ENCODE measurements around the gene PLEKHG4B. TPM values are rescaled to one million over a fixed set of nuclear protein-coding genes. Genes with fewer than 3 reads are reported as not detected.
A peak's percentile ranks its signal among the peaks of the same experiment; 100 is the strongest.

The PLEKHG4B gene
- total and polyA plus RNA-seq, 2 of the 4 experiments (the other 2 are of a cell fraction), result 1.1 TPM

- no TSS peak for BruUV-seq (replicated peaks)
- no peak overlapping the region for H2AFZ ChIP-seq (replicated peaks; ENCODE audit: low read length, poor library complexity)
Measured at GRCh38 chr5:195401-196160, 103.6 kb downstream of the PLEKHG4B start.

More at GRCh38 chr5:195401-196160, 103.6 kb downstream of the PLEKHG4B start:
- ATAC-seq (ENCODE audit: low read depth) (no peak), DNase-seq (no peak)
- no peak overlapping the region for H3K4me2 ChIP-seq (ENCODE audit: low read depth, low read length)
- H3K27me3 ChIP-seq (ENCODE audit: control insufficient read depth, insufficient read depth, low read length), result peaks cover 10% of the 10 kb centered on the region; the same call in 1 of the 2 replicates
- peak overlapping the region; percentile 37 for H2AK9ac ChIP-seq (replicated peaks; ENCODE audit: low read depth, low read length, poor library complexity)
- no peak overlapping the region for H3K18ac ChIP-seq (ENCODE audit: low read depth, low read length)
- no peak overlapping the region for H2BK15ac ChIP-seq (ENCODE audit: low read depth, low read length)
- H3K9ac ChIP-seq (ENCODE audit: low read depth, low read length), result no peak overlapping the region
- no peak overlapping the region for H2AK5ac ChIP-seq (ENCODE audit: low read depth, low read length)
- H3K23ac ChIP-seq (ENCODE audit: low read depth, low read length), result no peak overlapping the region
- H4K91ac ChIP-seq (ENCODE audit: insufficient read depth, low read depth, low read length), result no peak overlapping the region
- peaks cover 2% of the 10 kb centered on the region; the same call in 1 of the 2 replicates for H3K9me1 ChIP-seq (ENCODE audit: insufficient read depth, low read length)
- no peak overlapping the region for H3K56ac ChIP-seq (ENCODE audit: extremely low read depth, insufficient read depth, low read length)
- no peak overlapping the region for H4K8ac ChIP-seq (ENCODE audit: low read depth in 2 of 2, low read length in 2 of 2)
- H3K36me3 ChIP-seq (ENCODE audit: control insufficient read depth, insufficient read depth, low read length), result peaks cover 4% of the 10 kb centered on the region
- no peak overlapping the region for H2BK20ac ChIP-seq (ENCODE audit: low read depth, low read length)
- no peak overlapping the region for H3K4ac ChIP-seq (ENCODE audit: low read depth, low read length)
- no peaks in the 10 kb centered on the region for H3K4me1 ChIP-seq (ENCODE audit: control insufficient read depth, insufficient read depth, low read length)
- dilution Hi-C loops (cut with HindIII; ENCODE audit: low sequenced_read_pairs, unreplicated experiment), result no loop called here
- no peaks in the 10 kb centered on the region; the same call in 1 of the 2 replicates for H4K20me1 ChIP-seq (ENCODE audit: insufficient read depth, low read length)
- H3K14ac ChIP-seq (replicated peaks; ENCODE audit: low read depth, low read length), result no peak overlapping the region
- CTCF ChIA-PET, result no interaction called here
- H2BK120ac ChIP-seq (ENCODE audit: low read depth, low read length), result no peak overlapping the region
- 92% methylated on average over 14 of the region's 33 CpGs; no CpG with 5 or more reads in 1 of the 2 experiments for WGBS, 2 experiments (ENCODE audit: extremely low coverage in 2 of 2, insufficient read length in 1 of 2)
- H2BK5ac ChIP-seq (ENCODE audit: low read depth, low read length, poor library complexity, severe bottlenecking), result no peak overlapping the region
- no peak overlapping the region for H3K27ac ChIP-seq (ENCODE audit: insufficient read depth, low read length)
- intact Hi-C loops (cut with micrococcal nuclease), result no loop called here
- POLR2A ChIA-PET (ENCODE audit: unreplicated experiment), result no interaction called here
- no peaks in the 10 kb centered on the region for H3K9me3 ChIP-seq (ENCODE audit: control insufficient read depth, insufficient read depth, low read length)
- H3K4me3 ChIP-seq (ENCODE audit: insufficient read depth, low read depth, low read length), result no peak overlapping the region
- in situ Hi-C loops (cut with MboI; ENCODE audit: low sequenced_read_pairs), result no loop called here
- H4K5ac ChIP-seq (ENCODE audit: low read depth, low read length), result no peak overlapping the region
- no peak for TF ChIP-seq MXI1 (IDR thresholded peaks at IDR 0.05; ENCODE audit: borderline replicate concordance, low read depth, low read length)
- TF ChIP-seq, protein P1, sequence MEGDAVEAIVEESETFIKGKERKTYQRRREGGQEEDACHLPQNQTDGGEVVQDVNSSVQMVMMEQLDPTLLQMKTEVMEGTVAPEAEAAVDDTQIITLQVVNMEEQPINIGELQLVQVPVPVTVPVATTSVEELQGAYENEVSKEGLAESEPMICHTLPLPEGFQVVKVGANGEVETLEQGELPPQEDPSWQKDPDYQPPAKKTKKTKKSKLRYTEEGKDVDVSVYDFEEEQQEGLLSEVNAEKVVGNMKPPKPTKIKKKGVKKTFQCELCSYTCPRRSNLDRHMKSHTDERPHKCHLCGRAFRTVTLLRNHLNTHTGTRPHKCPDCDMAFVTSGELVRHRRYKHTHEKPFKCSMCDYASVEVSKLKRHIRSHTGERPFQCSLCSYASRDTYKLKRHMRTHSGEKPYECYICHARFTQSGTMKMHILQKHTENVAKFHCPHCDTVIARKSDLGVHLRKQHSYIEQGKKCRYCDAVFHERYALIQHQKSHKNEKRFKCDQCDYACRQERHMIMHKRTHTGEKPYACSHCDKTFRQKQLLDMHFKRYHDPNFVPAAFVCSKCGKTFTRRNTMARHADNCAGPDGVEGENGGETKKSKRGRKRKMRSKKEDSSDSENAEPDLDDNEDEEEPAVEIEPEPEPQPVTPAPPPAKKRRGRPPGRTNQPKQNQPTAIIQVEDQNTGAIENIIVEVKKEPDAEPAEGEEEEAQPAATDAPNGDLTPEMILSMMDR (conservative IDR thresholded peaks at IDR 0.05; ENCODE audit: low read depth, low read length), result 0 out of 2 replicates have a peak, but pooled peaks have one; percentile 6
- no peaks in the 10 kb centered on the region for H3K79me1 ChIP-seq (ENCODE audit: low read depth in 1 of 2, low read length in 2 of 2)

All from IMR-90 (cell line).